SK-N-SH (cell line): ENCODE data around the gene TBC1D10B. TPM values are rescaled to one million over a fixed set of nuclear protein-coding genes. Genes with fewer than 3 reads are reported as not detected.

Experiments used
- CHD2 ChIP-seq: fragments of 150-350 bp; IDR thresholded peaks from 2 replicates; pipeline ENCODE4 v1.6.1; 2018; ENCODE audit warnings: low read length; ENCODE audit not compliant: partially characterized antibody
- EP300 ChIP-seq, 2 experiments: IDR thresholded peaks; 2 replicates each; pipeline versions ENCODE4 v1.4.0 to v1.6.1; 2012; ENCODE audit warnings: borderline replicate concordance in 1 of 2, low read depth in 1 of 2, low read length in 1 of 2
- EZH2phosphoT487 ChIP-seq: fragments of 200-600 bp; sonication (generic); IDR thresholded peaks from 2 replicates; pipeline ENCODE4 v1.6.1; 2017; ENCODE audit warnings: low read depth, mixed run types, mild to moderate bottlenecking, antibody characterized with exemption, moderate library complexity, borderline replicate concordance
- FOXJ3 ChIP-seq: sonication (generic); formaldehyde crosslinking; IDR thresholded peaks from 2 replicates; pipeline ENCODE4 v1.5.1; 2020; ENCODE audit warnings: mild to moderate bottlenecking, missing genetic modification reagents
- GABPA ChIP-seq: IDR thresholded peaks from 2 replicates; pipeline ENCODE4 v1.4.0; 2012; ENCODE audit warnings: low read depth, mild to moderate bottlenecking
- GATA2 ChIP-seq: sonication (generic); formaldehyde crosslinking; IDR thresholded peaks from 2 replicates; pipeline ENCODE4 v1.5.0; 2020; ENCODE audit warnings: mild to moderate bottlenecking, missing genetic modification reagents
- JUND ChIP-seq: IDR thresholded peaks from 2 replicates; pipeline ENCODE4 v1.4.0; 2012
- MEF2A ChIP-seq: IDR thresholded peaks from 2 replicates; pipeline ENCODE4 v1.4.0; 2012; ENCODE audit warnings: low read depth, borderline replicate concordance
- NFIC ChIP-seq: IDR thresholded peaks from 2 replicates; pipeline ENCODE4 v1.4.0; 2012; ENCODE audit warnings: borderline replicate concordance
- NRF1 ChIP-seq: IDR thresholded peaks from 2 replicates; pipeline ENCODE4 v1.6.1; 2012; ENCODE audit warnings: low read depth, mild to moderate bottlenecking, low read length
- RCOR1 ChIP-seq: fragments of 150-350 bp; IDR thresholded peaks from 2 replicates; pipeline ENCODE4 v1.6.1; 2017; ENCODE audit warnings: antibody characterized with exemption, low read length
- RFX5 ChIP-seq: IDR thresholded peaks from 2 replicates; pipeline ENCODE4 v1.6.1; 2012; ENCODE audit warnings: mild to moderate bottlenecking, improper control_type of control experiment, low read length
- SIN3A ChIP-seq: IDR thresholded peaks from 2 replicates; pipeline ENCODE4 v1.6.1; 2012; ENCODE audit warnings: low read depth, mild to moderate bottlenecking, low read length, moderate library complexity, borderline replicate concordance
- SMC3 ChIP-seq: IDR thresholded peaks from 2 replicates; pipeline ENCODE4 v1.6.1; 2012; ENCODE audit warnings: low read depth, low read length, improper control_type of control experiment
- TAF1 ChIP-seq: IDR thresholded peaks from 2 replicates; pipeline ENCODE4 v1.6.1; 2012; ENCODE audit warnings: low read depth, mild to moderate bottlenecking, low read length, moderate library complexity, borderline replicate concordance
- TEAD4 ChIP-seq: IDR thresholded peaks from 2 replicates; pipeline ENCODE4 v1.4.0; 2012; ENCODE audit warnings: mild to moderate bottlenecking, borderline replicate concordance; ENCODE audit not compliant: insufficient read depth
- polyA plus RNA-seq, 3 experiments: library from polyadenylated mRNA; depleted of rRNA; stranded (reverse); fragments of >200 nt; gene quantifications; 2 replicates each; pipeline ENCODE4 v1.2.3, GENCODE V29; 2012
- TF ChIP-seq, protein P1 (sequence below): IDR thresholded peaks from 2 replicates; pipeline ENCODE4; 2012
- TF ChIP-seq, protein P2 (sequence below): IDR thresholded peaks from 2 replicates; pipeline ENCODE4 v1.4.0; 2012; ENCODE audit warnings: low read depth, borderline replicate concordance
- TF ChIP-seq, protein P3 (sequence below): IDR thresholded peaks from 2 replicates; pipeline ENCODE4 v1.4.0; 2012; ENCODE audit warnings: low read depth
- TF ChIP-seq, protein P4 (sequence below): fragments of 150-350 bp; IDR thresholded peaks from 2 replicates; pipeline ENCODE4 v1.6.1; 2017; ENCODE audit warnings: antibody characterized with exemption, low read length, low read depth, borderline replicate concordance

The TBC1D10B gene
- polyA plus RNA-seq, 1 of the 3 experiments (the other 2 are of a cell fraction) = 20.5 TPM

DNA sequence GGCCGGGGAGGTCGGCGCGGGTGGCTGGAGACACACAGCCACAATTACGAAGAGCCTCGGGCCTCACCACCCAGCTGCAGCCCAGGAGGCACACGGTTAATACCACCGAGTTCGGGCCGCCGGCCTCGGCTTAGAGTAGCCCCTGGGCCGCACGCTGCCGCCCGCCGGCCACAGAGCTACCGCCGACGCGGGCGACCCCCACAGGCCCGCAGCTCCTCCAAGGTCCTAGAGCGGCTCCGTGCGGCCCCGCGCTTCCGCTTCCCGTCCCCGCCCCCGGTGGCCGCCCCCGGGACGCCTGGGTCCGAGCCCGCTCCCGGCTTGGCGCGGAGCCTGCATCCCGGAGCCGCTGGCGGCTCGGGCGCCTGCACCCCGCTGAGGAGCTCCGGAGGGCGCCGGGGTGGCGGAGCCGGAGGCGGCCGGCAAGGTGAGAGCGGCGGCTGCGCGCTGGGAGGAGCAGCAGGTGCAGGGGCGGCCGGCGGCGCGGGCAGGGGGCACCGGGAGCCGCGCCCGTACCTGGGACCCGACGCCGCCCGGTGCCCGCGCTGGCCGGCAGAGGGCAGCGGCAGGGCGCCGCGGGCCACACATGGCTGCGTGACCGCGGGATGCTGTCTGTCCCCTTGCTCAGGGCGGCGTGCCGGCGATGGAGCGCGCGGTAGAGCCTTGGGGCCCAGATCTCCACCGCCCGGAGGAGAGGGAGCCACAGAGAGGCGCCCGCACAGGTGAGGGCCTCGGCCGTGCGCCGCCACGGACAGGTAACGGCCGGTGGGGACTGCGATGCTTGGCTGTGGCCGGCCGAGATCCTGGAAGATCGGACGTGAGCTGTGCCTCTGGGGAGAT, 25.1 kb upstream of the TBC1D10B start, which contains the start of gene ZNF48 (continued):
- TF ChIP-seq, protein P1, sequence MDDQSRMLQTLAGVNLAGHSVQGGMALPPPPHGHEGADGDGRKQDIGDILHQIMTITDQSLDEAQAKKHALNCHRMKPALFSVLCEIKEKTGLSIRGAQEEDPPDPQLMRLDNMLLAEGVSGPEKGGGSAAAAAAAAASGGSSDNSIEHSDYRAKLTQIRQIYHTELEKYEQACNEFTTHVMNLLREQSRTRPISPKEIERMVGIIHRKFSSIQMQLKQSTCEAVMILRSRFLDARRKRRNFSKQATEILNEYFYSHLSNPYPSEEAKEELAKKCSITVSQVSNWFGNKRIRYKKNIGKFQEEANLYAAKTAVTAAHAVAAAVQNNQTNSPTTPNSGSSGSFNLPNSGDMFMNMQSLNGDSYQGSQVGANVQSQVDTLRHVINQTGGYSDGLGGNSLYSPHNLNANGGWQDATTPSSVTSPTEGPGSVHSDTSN = no peak
- 0 out of 2 replicates have a peak, but pooled peaks have one; percentile 6 for TF ChIP-seq NFIC
- no peak for TF ChIP-seq FOXJ3 (CRISPR knock-in tag)
- TF ChIP-seq, protein P2, sequence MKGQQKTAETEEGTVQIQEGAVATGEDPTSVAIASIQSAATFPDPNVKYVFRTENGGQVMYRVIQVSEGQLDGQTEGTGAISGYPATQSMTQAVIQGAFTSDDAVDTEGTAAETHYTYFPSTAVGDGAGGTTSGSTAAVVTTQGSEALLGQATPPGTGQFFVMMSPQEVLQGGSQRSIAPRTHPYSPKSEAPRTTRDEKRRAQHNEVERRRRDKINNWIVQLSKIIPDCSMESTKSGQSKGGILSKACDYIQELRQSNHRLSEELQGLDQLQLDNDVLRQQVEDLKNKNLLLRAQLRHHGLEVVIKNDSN = no peak
- peak; percentile 36 to 45; a peak in 1 of 4 replicates for TF ChIP-seq EP300 (IDR thresholded peaks at IDR 0.05; ENCODE audit: borderline replicate concordance in 1 of 2, low read depth in 1 of 2, low read length in 1 of 2)
- TF ChIP-seq TEAD4 = no peak
- TF ChIP-seq RFX5 = no peak
- peak; percentile 19; the same call in 1 of the 2 replicates for TF ChIP-seq SMC3
- TF ChIP-seq GATA2 (CRISPR knock-in tag) = no peak
- no peak for TF ChIP-seq JUND
- TF ChIP-seq RCOR1 = no peak
- TF ChIP-seq TAF1 = peak; percentile 82; the same call in 1 of the 2 replicates
- TF ChIP-seq, protein P3, sequence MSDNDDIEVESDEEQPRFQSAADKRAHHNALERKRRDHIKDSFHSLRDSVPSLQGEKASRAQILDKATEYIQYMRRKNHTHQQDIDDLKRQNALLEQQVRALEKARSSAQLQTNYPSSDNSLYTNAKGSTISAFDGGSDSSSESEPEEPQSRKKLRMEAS = peak; percentile 77
- TF ChIP-seq MEF2A = no peak
- peak; percentile 84 for TF ChIP-seq GABPA
- TF ChIP-seq CHD2 = peak; percentile 13
- TF ChIP-seq SIN3A = peak; percentile 73; the same call in 1 of the 2 replicates
- TF ChIP-seq NRF1 = no peak
- TF ChIP-seq EZH2phosphoT487 = no peak
- TF ChIP-seq, protein P4, sequence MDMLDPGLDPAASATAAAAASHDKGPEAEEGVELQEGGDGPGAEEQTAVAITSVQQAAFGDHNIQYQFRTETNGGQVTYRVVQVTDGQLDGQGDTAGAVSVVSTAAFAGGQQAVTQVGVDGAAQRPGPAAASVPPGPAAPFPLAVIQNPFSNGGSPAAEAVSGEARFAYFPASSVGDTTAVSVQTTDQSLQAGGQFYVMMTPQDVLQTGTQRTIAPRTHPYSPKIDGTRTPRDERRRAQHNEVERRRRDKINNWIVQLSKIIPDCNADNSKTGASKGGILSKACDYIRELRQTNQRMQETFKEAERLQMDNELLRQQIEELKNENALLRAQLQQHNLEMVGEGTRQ = no peak
